ENCODE measurements around the gene MIEF2. TPM values are rescaled to one million over a fixed set of nuclear protein-coding genes. Genes with fewer than 3 reads are reported as not detected.

Gene MIEF2
- total and polyA plus RNA-seq, 2 donors from 2014 or later: 19.3 to 25.3 TPM

DNA sequence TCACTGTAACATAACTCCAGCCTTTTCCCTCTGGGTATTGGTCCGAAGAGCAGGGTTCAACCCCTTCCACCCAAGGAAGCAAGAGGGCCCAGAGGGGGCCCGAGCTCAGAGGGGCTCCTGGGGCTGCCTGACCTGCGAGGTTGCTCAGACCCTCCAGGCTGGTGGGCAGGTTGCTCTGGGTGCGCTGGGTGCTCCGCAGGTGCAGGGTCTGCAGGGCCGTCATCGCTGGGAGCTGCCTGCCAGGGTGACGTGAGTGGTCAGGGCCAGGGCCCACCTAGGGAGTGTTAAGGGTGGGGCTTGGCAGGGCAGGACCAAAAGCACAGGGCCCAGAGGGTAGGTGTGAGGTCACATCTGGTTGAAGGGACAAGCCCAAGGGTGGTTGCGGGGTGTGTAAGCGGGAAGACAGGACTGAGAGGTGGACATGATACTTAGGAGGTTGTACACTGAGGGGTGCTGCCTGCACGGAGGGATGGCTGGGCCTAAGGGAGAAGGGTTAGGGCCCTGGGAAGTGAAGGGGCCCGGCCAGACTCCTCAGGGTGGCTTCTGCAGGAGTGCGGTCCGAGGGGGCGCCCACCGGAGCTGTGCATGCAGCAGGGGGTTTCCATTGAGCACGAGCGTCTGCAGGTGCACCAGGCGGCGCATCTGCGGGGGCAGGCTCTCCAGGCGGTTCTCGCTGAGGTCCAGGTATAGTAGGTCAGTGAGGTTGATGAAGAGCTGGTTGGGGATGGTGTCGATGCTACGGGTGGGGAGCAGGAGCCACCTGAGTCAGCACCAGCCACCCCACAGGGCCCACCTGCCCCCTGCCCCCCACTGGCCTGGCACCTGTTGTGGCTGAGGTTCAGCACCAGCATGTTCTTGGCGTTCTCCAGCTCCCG lies 6.3 kb upstream of the MIEF2 start:
- Histone ChIP-seq H3K36me3 (ENCODE audit: control insufficient read depth in 2 of 3, insufficient read depth in 3 of 3, low read length in 3 of 3) (peaks cover 3 to 47% (median 17%) of the 10 kb centered on the region in 3 donors), H3K9ac (ENCODE audit: low read length in 3 of 3) (no peak overlapping the region), H3K4me3 (ENCODE audit: low read length in 3 of 3) (no peak overlapping the region), H3K4me1 (ENCODE audit: control insufficient read depth in 2 of 3, insufficient read depth in 2 of 3, low read depth in 1 of 3, low read length in 3 of 3) (peaks cover 0 to 19% (median 10%) of the 10 kb centered on the region in 3 donors), H3K9me3 (ENCODE audit: control insufficient read depth in 2 of 3, insufficient read depth in 1 of 3, low read length in 3 of 3) (no peaks in the 10 kb centered on the region), H3K27ac (ENCODE audit: low read depth in 2 of 2, low read length in 2 of 2) (no peak overlapping the region), H3K27me3 (ENCODE audit: control insufficient read depth, insufficient read depth, low read length) (no peaks in the 10 kb centered on the region)
- FAIRE-seq (no peak), DNase-seq (peak in 1 of 5 donors; percentile 64)
- intact Hi-C loops (cut with DNase I): no loop called here
- TF ChIP-seq CTCF (IDR thresholded peaks at IDR 0.05; ENCODE audit: borderline replicate concordance, extremely low read depth, insufficient read depth): no peak

DNA sequence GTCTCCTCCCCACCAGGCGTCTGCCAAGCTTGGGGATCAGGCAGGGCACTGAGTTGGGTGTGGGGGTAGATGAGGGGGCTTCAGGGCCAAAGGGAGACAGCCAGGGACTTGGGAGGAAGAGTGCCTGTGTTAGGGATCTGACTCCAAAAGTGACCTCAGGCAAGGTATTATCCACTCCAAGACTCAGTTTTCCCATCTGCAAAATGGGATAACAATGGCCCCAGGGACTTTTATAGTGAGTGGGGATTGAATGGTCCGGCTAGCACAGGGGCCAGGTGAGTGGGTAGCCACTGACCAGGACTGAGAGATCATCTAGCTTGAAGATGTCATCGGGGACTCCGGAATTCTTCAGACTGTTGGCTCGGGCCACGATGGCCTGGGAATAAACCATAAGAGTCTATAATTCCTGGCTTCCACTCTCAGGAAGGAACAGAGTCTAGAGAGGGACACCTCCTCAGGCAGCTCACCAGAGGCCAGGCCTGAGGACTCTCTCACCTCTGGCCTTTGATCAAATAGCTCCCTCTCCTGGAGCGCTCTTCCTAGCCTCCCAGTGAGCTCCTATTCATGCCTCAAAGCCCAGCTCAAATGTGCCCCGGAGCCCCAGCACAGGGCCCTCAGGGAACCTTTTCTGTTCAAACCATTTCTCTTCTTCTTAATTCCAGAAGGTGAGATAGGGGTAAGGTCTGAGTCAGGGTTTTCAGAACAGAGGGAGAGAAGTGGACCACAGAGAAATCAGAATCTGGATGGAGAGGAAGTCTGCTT lies 5.4 kb upstream of the MIEF2 start:
- no peak overlapping the region for H3K4me3 ChIP-seq (ENCODE audit: low read length in 3 of 3)
- no peak for FAIRE-seq
- H3K9ac ChIP-seq (ENCODE audit: low read length in 3 of 3): no peak overlapping the region
- DNase-seq: no peak
- intact Hi-C loops (cut with DNase I): no loop called here
- no peak for TF ChIP-seq CTCF (IDR thresholded peaks at IDR 0.05; ENCODE audit: borderline replicate concordance, extremely low read depth, insufficient read depth)
- peaks cover 3 to 41% (median 15%) of the 10 kb centered on the region in 3 donors for H3K36me3 ChIP-seq (ENCODE audit: control insufficient read depth in 2 of 3, insufficient read depth in 3 of 3, low read length in 3 of 3)
- peaks cover 0 to 26% (median 10%) of the 10 kb centered on the region in 3 donors for H3K4me1 ChIP-seq (ENCODE audit: control insufficient read depth in 2 of 3, insufficient read depth in 2 of 3, low read depth in 1 of 3, low read length in 3 of 3)
- no peaks in the 10 kb centered on the region for H3K9me3 ChIP-seq (ENCODE audit: control insufficient read depth in 2 of 3, insufficient read depth in 1 of 3, low read length in 3 of 3)
- no peaks in the 10 kb centered on the region for H3K27me3 ChIP-seq (ENCODE audit: control insufficient read depth, insufficient read depth, low read length)
- H3K27ac ChIP-seq (ENCODE audit: low read depth in 2 of 2, low read length in 2 of 2): no peak overlapping the region

- no peak overlapping the region for H3K27ac ChIP-seq (ENCODE audit: low read depth in 2 of 2, low read length in 2 of 2)
- H3K9me3 ChIP-seq (ENCODE audit: control insufficient read depth in 2 of 3, insufficient read depth in 1 of 3, low read length in 3 of 3): no peaks in the 10 kb centered on the region
- no peak for FAIRE-seq
- TF ChIP-seq CTCF (IDR thresholded peaks at IDR 0.05; ENCODE audit: borderline replicate concordance, extremely low read depth, insufficient read depth): no peak
- H3K36me3 ChIP-seq (ENCODE audit: control insufficient read depth in 2 of 3, insufficient read depth in 3 of 3, low read length in 3 of 3): peaks cover 3 to 29% (median 15%) of the 10 kb centered on the region in 3 donors
- DNase-seq: peak in 1 of 5 donors; percentile 73
- intact Hi-C loops (cut with DNase I): no loop called here
- H3K9ac ChIP-seq (ENCODE audit: low read length in 3 of 3): no peak overlapping the region
- no peak overlapping the region for H3K4me3 ChIP-seq (ENCODE audit: low read length in 3 of 3)
- peaks cover 0 to 30% (median 14%) of the 10 kb centered on the region in 3 donors for H3K4me1 ChIP-seq (ENCODE audit: control insufficient read depth in 2 of 3, insufficient read depth in 2 of 3, low read depth in 1 of 3, low read length in 3 of 3)
- no peaks in the 10 kb centered on the region for H3K27me3 ChIP-seq (ENCODE audit: control insufficient read depth, insufficient read depth, low read length)
Measured at GRCh38 chr17:18256351-18256750, 4.1 kb upstream of the MIEF2 start.

All from kidney (tissue), 14 donors.